ENCODE data around the gene PPP6C.

Gene PPP6C

DNA sequence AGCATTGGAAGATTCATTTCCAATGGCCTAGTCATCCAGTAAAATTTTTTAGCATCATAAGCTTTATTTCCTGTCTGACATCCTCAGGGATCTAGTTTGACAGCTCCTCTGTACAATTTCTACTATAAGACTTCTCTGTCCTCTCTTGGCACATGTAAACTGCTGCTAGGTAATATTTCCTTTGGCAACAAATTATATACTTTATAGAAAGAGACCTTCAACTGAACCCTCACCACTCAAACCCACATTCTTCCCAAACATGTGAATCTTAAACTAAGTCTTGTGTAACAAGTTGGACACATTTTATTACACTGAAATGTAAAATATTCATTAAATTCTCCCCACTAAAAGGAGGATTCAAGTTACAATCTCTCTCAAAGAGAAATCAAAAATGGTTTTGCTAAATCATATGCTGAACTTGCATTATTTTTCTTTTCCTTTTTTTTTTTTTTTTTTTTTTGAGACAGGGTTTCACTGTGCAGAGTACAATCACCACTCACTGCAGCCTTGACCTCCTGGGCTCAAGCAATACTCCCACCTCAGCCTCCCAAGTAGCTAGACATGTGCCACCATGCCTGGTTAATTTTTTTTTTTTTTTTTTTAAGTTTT, 83.2 kb downstream of the PPP6C start:
- H3K4me3 ChIP-seq (ENCODE audit: severe bottlenecking), result no peak overlapping the region
- no peaks in the 10 kb centered on the region for H3K27me3 ChIP-seq (ENCODE audit: insufficient read depth, poor library complexity, severe bottlenecking)
- DNase-seq (ENCODE audit: low spot score) (no peak), ATAC-seq (ENCODE audit: low read depth) (no peak)
- no peaks in the 10 kb centered on the region for H3K36me3 ChIP-seq (ENCODE audit: low read depth)
- no peak overlapping the region for H3K27ac ChIP-seq (ENCODE audit: poor library complexity, severe bottlenecking)
- no peaks in the 10 kb centered on the region for H3K4me1 ChIP-seq (ENCODE audit: insufficient read depth, poor library complexity, severe bottlenecking)
- no peak for TF ChIP-seq CTCF (IDR thresholded peaks at IDR 0.05; ENCODE audit: poor library complexity, severe bottlenecking)
- H3K9me3 ChIP-seq (ENCODE audit: severe bottlenecking), result no peaks in the 10 kb centered on the region

GRCh38 chr9:125103770-125104460, 85.7 kb downstream of the PPP6C start:
- Histone ChIP-seq H3K27me3 (ENCODE audit: insufficient read depth, poor library complexity, severe bottlenecking) (no peaks in the 10 kb centered on the region), H3K9me3 (ENCODE audit: severe bottlenecking) (no peaks in the 10 kb centered on the region), H3K36me3 (ENCODE audit: low read depth) (no peaks in the 10 kb centered on the region), H3K27ac (ENCODE audit: poor library complexity, severe bottlenecking) (no peak overlapping the region), H3K4me3 (ENCODE audit: severe bottlenecking) (no peak overlapping the region), H3K4me1 (ENCODE audit: insufficient read depth, poor library complexity, severe bottlenecking) (no peaks in the 10 kb centered on the region)
- DNase-seq (ENCODE audit: low spot score) (no peak), ATAC-seq (ENCODE audit: low read depth) (no peak)
- TF ChIP-seq CTCF (IDR thresholded peaks at IDR 0.05; ENCODE audit: poor library complexity, severe bottlenecking), result no peak

- no peak for TF ChIP-seq CTCF (IDR thresholded peaks at IDR 0.05; ENCODE audit: poor library complexity, severe bottlenecking)
- Histone ChIP-seq H3K36me3 (ENCODE audit: low read depth) (no peaks in the 10 kb centered on the region), H3K27ac (ENCODE audit: poor library complexity, severe bottlenecking) (no peak overlapping the region), H3K4me3 (ENCODE audit: severe bottlenecking) (no peak overlapping the region), H3K4me1 (ENCODE audit: insufficient read depth, poor library complexity, severe bottlenecking) (no peaks in the 10 kb centered on the region), H3K9me3 (ENCODE audit: severe bottlenecking) (no peaks in the 10 kb centered on the region), H3K27me3 (ENCODE audit: insufficient read depth, poor library complexity, severe bottlenecking) (no peaks in the 10 kb centered on the region)
- DNase-seq (ENCODE audit: low spot score) (no peak), ATAC-seq (ENCODE audit: low read depth) (no peak)
Observed at GRCh38 chr9:125103021-125103420, 86.6 kb downstream of the PPP6C start.

GRCh38 chr9:125100822-125101221, 88.8 kb downstream of the PPP6C start:
- Histone ChIP-seq H3K27ac (ENCODE audit: poor library complexity, severe bottlenecking) (no peak overlapping the region), H3K27me3 (ENCODE audit: insufficient read depth, poor library complexity, severe bottlenecking) (no peaks in the 10 kb centered on the region), H3K9me3 (ENCODE audit: severe bottlenecking) (no peaks in the 10 kb centered on the region), H3K36me3 (ENCODE audit: low read depth) (no peaks in the 10 kb centered on the region), H3K4me1 (ENCODE audit: insufficient read depth, poor library complexity, severe bottlenecking) (no peaks in the 10 kb centered on the region), H3K4me3 (ENCODE audit: severe bottlenecking) (no peak overlapping the region)
- no peak for TF ChIP-seq CTCF (IDR thresholded peaks at IDR 0.05; ENCODE audit: poor library complexity, severe bottlenecking)
- DNase-seq (ENCODE audit: low spot score) (no peak), ATAC-seq (ENCODE audit: low read depth) (no peak)

DNA sequence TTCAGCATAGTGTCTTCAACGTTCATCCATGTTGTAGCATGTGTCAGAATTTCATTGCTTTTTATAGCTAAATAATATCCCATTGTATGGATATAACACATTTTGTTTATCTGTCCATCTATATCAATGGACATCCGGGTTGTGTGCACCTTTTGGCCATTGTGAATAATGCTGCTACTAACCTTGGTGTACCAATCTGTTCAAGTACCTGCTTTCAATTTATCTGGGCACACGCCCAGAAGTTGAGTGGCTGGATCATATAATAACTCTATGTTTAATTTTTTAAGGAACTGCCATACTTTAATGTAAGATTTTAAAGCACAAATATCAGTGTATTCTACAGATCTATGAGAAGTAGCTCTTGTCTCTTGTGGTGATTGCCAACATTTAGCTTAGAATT, 89.8 kb downstream of the PPP6C start:
- H3K4me3 ChIP-seq (ENCODE audit: severe bottlenecking), result no peak overlapping the region
- no peak for TF ChIP-seq CTCF (IDR thresholded peaks at IDR 0.05; ENCODE audit: poor library complexity, severe bottlenecking)
- H3K27ac ChIP-seq (ENCODE audit: poor library complexity, severe bottlenecking), result no peak overlapping the region
- no peaks in the 10 kb centered on the region for H3K9me3 ChIP-seq (ENCODE audit: severe bottlenecking)
- no peaks in the 10 kb centered on the region for H3K36me3 ChIP-seq (ENCODE audit: low read depth)
- H3K27me3 ChIP-seq (ENCODE audit: insufficient read depth, poor library complexity, severe bottlenecking), result no peaks in the 10 kb centered on the region
- ATAC-seq (ENCODE audit: low read depth), result no peak
- no peak for DNase-seq (ENCODE audit: low spot score)
- H3K4me1 ChIP-seq (ENCODE audit: insufficient read depth, poor library complexity, severe bottlenecking), result no peaks in the 10 kb centered on the region

All from RWPE2 (cell line).